ENCODE measurements around the gene ZNF343. TPM values are rescaled to one million over a fixed set of nuclear protein-coding genes. Genes with fewer than 3 reads are reported as not detected.
"Not testable (repeated sequence)": the region's sequence is repeated elsewhere in the genome, so short reads cannot be mapped to it uniquely, and the experiment has no call there.

ZNF343 gene
- total and polyA plus RNA-seq, 7 donors = 3.0 to 16.3 (median 10.7) TPM

- Histone ChIP-seq H3K27me3 (no peaks in the 10 kb centered on the region), H3K9me3 (no peaks in the 10 kb centered on the region), H3K36me3 (no peaks in the 10 kb centered on the region), H3K4me1 (peaks cover 0 to 11% (median 5%) of the 10 kb centered on the region in 4 donors), H3K4me3 (peak overlapping the region; percentile 65 to 87 (median 72)), H3K27ac (peak overlapping the region; percentile 78 to 91 (median 89))
- peak; percentile 77 for DNase-seq
- intact Hi-C loops (cut with DNase I) = loop anchor here (2.0 to 10.0 kb wide), 3 partner anchors 122 to 470 kb away; no protein-coding TSS in a partner anchor
- TF ChIP-seq CTCF (IDR thresholded peaks at IDR 0.05) (no peak), POLR2AphosphoS5 (IDR thresholded peaks at IDR 0.05) (no peak), POLR2A (IDR thresholded peaks at IDR 0.05) (no peak), EP300 (IDR thresholded peaks at IDR 0.05) (no peak)
- WGBS, 2 donors = 1% methylated on average over 64 of the region's 64 CpGs
Measured at GRCh38 chr20:2524709-2525506, 16.2 kb upstream of the ZNF343 start.

GRCh38 chr20:2523919-2524708 is 15.4 kb upstream of the ZNF343 start:
- Histone ChIP-seq H3K27me3 (no peaks in the 10 kb centered on the region), H3K4me1 (peaks cover 0 to 11% (median 5%) of the 10 kb centered on the region in 4 donors), H3K27ac (peak overlapping the region; percentile 78 to 91 (median 89)), H3K4me3 (peak overlapping the region; percentile 65 to 87 (median 72)), H3K36me3 (no peaks in the 10 kb centered on the region), H3K9me3 (no peaks in the 10 kb centered on the region)
- peak; percentile 92 for DNase-seq
- TF ChIP-seq EP300 (IDR thresholded peaks at IDR 0.05) (no peak), POLR2AphosphoS5 (IDR thresholded peaks at IDR 0.05) (peak; percentile 68 to 86 (median 72)), POLR2A (IDR thresholded peaks at IDR 0.05) (peak; percentile 39 to 56), CTCF (IDR thresholded peaks at IDR 0.05) (peak; percentile 89 to 99 (median 93))
- WGBS, 2 donors = 10 to 12% methylated on average over 26 of the region's 26 CpGs
- intact Hi-C loops (cut with DNase I) = loop anchor here (2.0 to 10.0 kb wide), 2 partner anchors 123 to 471 kb away; no protein-coding TSS in a partner anchor

- 85 to 92% methylated on average over 5 of the region's 5 CpGs for WGBS, 2 donors
Measured at GRCh38 chr20:2522826-2523429, 14.2 kb upstream of the ZNF343 start.

GRCh38 chr20:2521369-2522305 is 12.9 kb upstream of the ZNF343 start:
- Histone ChIP-seq H3K4me1 (peaks cover 0 to 11% (median 5%) of the 10 kb centered on the region in 4 donors), H3K27ac (no peak overlapping the region), H3K9me3 (no peaks in the 10 kb centered on the region), H3K36me3 (no peaks in the 10 kb centered on the region), H3K27me3 (no peaks in the 10 kb centered on the region), H3K4me3 (no peak overlapping the region)
- DNase-seq = no peak
- intact Hi-C loops (cut with DNase I) = loop anchor here (10.0 kb wide), 1 partner anchor 473 kb away; no protein-coding TSS in a partner anchor
- peak; percentile 23 to 75 (median 50) for TF ChIP-seq CTCF (IDR thresholded peaks at IDR 0.05)
- no peak for TF ChIP-seq EP300 (IDR thresholded peaks at IDR 0.05)
- WGBS, 2 donors = 14 to 18% methylated on average over 10 of the region's 10 CpGs

More at GRCh38 chr20:2522826-2523429, 14.2 kb upstream of the ZNF343 start:
- H3K4me1 ChIP-seq = peaks cover 0 to 11% (median 5%) of the 10 kb centered on the region in 4 donors
- H3K27ac ChIP-seq, H3K4me3 ChIP-seq, H3K36me3 ChIP-seq, DNase-seq, H3K9me3 ChIP-seq, H3K27me3 ChIP-seq: not testable (repeated sequence)
- intact Hi-C loops (cut with DNase I) = loop anchor here (10.0 kb wide), 1 partner anchor 472 kb away; no protein-coding TSS in a partner anchor
